ENCODE results near the gene TPRX1. TPM values are rescaled to one million over a fixed set of nuclear protein-coding genes. Genes with fewer than 3 reads are reported as not detected.

Gene TPRX1
- total RNA-seq, 2 experiments from 2014 or later: not detected

GRCh38 chr19:47802521-47803043 is 1.8 kb downstream of the TPRX1 start:
- Histone ChIP-seq H2AFZ (ENCODE audit: low read length) (no peak overlapping the region), H3K79me2 (ENCODE audit: insufficient read depth, low read depth, low read length) (no peaks in the 10 kb centered on the region), H3K9me2 (ENCODE audit: insufficient read depth, low read length) (no peaks in the 10 kb centered on the region), H3K4me3 (ENCODE audit: low read depth, low read length, poor library complexity, severe bottlenecking) (no peak overlapping the region), H4K20me1 (ENCODE audit: insufficient read depth, low read length) (no peaks in the 10 kb centered on the region), H3K9me3 (ENCODE audit: low read length) (no peaks in the 10 kb centered on the region), H3K4me2 (ENCODE audit: low read length) (no peak overlapping the region), H3K36me3 (ENCODE audit: insufficient read depth, low read length) (no peaks in the 10 kb centered on the region), H3K4me1 (ENCODE audit: insufficient read depth, low read length, poor library complexity, severe bottlenecking) (no peaks in the 10 kb centered on the region), H3K27ac (ENCODE audit: low read depth, low read length, poor library complexity, severe bottlenecking) (no peak overlapping the region)
- DNase-seq (ENCODE audit: low spot score): no peak
- TF ChIP-seq CTCF (conservative IDR thresholded peaks at IDR 0.05; ENCODE audit: low read length) (no peak), EZH2phosphoT487 (IDR thresholded peaks at IDR 0.05; ENCODE audit: borderline replicate concordance, low read depth, low read length) (no peak)
- intact Hi-C loops (cut with micrococcal nuclease; ENCODE audit: unreplicated experiment): no loop called here
- CTCF ChIA-PET (ENCODE audit: unreplicated experiment): no interaction called here
- POLR2A ChIA-PET: no interaction called here
- no TSS peak for BruUV-seq (replicated peaks)

GRCh38 chr19:47801270-47801669 is 3.1 kb downstream of the TPRX1 start:
- no peaks in the 10 kb centered on the region for H3K4me1 ChIP-seq (ENCODE audit: insufficient read depth, low read length, poor library complexity, severe bottlenecking)
- TF ChIP-seq CTCF (conservative IDR thresholded peaks at IDR 0.05; ENCODE audit: low read length) (no peak), EZH2phosphoT487 (IDR thresholded peaks at IDR 0.05; ENCODE audit: borderline replicate concordance, low read depth, low read length) (no peak)
- no peaks in the 10 kb centered on the region for H4K20me1 ChIP-seq (ENCODE audit: insufficient read depth, low read length)
- H3K4me3 ChIP-seq (ENCODE audit: low read depth, low read length, poor library complexity, severe bottlenecking): no peak overlapping the region
- no peak overlapping the region for H2AFZ ChIP-seq (ENCODE audit: low read length)
- POLR2A ChIA-PET: no interaction called here
- H3K4me2 ChIP-seq (ENCODE audit: low read length): no peak overlapping the region
- intact Hi-C loops (cut with micrococcal nuclease; ENCODE audit: unreplicated experiment): no loop called here
- no peak for DNase-seq (ENCODE audit: low spot score)
- no peak overlapping the region for H3K27ac ChIP-seq (ENCODE audit: low read depth, low read length, poor library complexity, severe bottlenecking)
- CTCF ChIA-PET (ENCODE audit: unreplicated experiment): no interaction called here
- no peaks in the 10 kb centered on the region for H3K9me3 ChIP-seq (ENCODE audit: low read length)
- no peaks in the 10 kb centered on the region for H3K9me2 ChIP-seq (ENCODE audit: insufficient read depth, low read length)
- no peaks in the 10 kb centered on the region for H3K79me2 ChIP-seq (ENCODE audit: insufficient read depth, low read depth, low read length)
- H3K36me3 ChIP-seq (ENCODE audit: insufficient read depth, low read length): no peaks in the 10 kb centered on the region
- no TSS peak for BruUV-seq (replicated peaks)

GRCh38 chr19:47798904-47799266 is 5.5 kb downstream of the TPRX1 start:
- Histone ChIP-seq H3K36me3 (ENCODE audit: insufficient read depth, low read length) (no peaks in the 10 kb centered on the region), H3K4me3 (ENCODE audit: low read depth, low read length, poor library complexity, severe bottlenecking) (no peak overlapping the region), H3K79me2 (ENCODE audit: insufficient read depth, low read depth, low read length) (no peaks in the 10 kb centered on the region), H3K4me1 (ENCODE audit: insufficient read depth, low read length, poor library complexity, severe bottlenecking) (no peaks in the 10 kb centered on the region), H3K9me2 (ENCODE audit: insufficient read depth, low read length) (no peaks in the 10 kb centered on the region), H3K4me2 (ENCODE audit: low read length) (no peak overlapping the region), H3K27ac (ENCODE audit: low read depth, low read length, poor library complexity, severe bottlenecking) (no peak overlapping the region), H3K9me3 (ENCODE audit: low read length) (no peaks in the 10 kb centered on the region), H4K20me1 (ENCODE audit: insufficient read depth, low read length) (no peaks in the 10 kb centered on the region), H2AFZ (ENCODE audit: low read length) (no peak overlapping the region)
- no TSS peak for BruUV-seq (replicated peaks)
- no peak for DNase-seq (ENCODE audit: low spot score)
- intact Hi-C loops (cut with micrococcal nuclease; ENCODE audit: unreplicated experiment): no loop called here
- POLR2A ChIA-PET: no interaction called here
- CTCF ChIA-PET (ENCODE audit: unreplicated experiment): no interaction called here
- TF ChIP-seq CTCF (conservative IDR thresholded peaks at IDR 0.05; ENCODE audit: low read length) (no peak), EZH2phosphoT487 (IDR thresholded peaks at IDR 0.05; ENCODE audit: borderline replicate concordance, low read depth, low read length) (no peak)
